SK-N-SH (cell line): Measurements from ENCODE around the gene DNAH14. TPM values are rescaled to one million over a fixed set of nuclear protein-coding genes. Genes with fewer than 3 reads are reported as not detected.

ENCODE experiments used
- CTCF ChIA-PET: fragments of 300-600, 350-600 bp; formaldehyde crosslinking; extraction: SDS; loops from one replicate; lab custom pipeline; 2021; lab: Yijun Ruan, JAX
- POLR2A ChIA-PET: fragments of 350-600 bp; sonication (Branson Sonifier 250); formaldehyde crosslinking; extraction: SDS; loops from one replicate; lab custom pipeline; 2020; ENCODE audit warnings: antibody characterized with exemption, inconsistent platforms; lab: Yijun Ruan, JAX
- DNase-seq: peaks from one replicate; pipeline ENCODE4 v3.0.0; 2012
- H2AFZ ChIP-seq: fragments of 200-600 bp; sonication (generic); 2 replicates; pipeline ENCODE4 v1.8.1; 2016; ENCODE audit warnings: antibody characterized with exemption, mild to moderate bottlenecking, low read depth
- H3F3A ChIP-seq: fragments of 200-600 bp; sonication (generic); replicated peaks from 2 replicates; pipeline ENCODE3; 2016; ENCODE audit warnings: antibody characterized with exemption, mild to moderate bottlenecking; ENCODE audit not compliant: insufficient read depth
- H3K27ac ChIP-seq, 2 experiments: fragments of 200-500 bp in 1 of 2; fragments of 200-600 bp in 1 of 2; sonication (Bioruptor generic) in 1 of 2; sonication (generic), shearing (Covaris generic) in 1 of 2; 2 replicates each; pipeline versions ENCODE4 v1.5.1 to v1.6.1; 2014 to 2016; ENCODE audit warnings: low read depth in 2 of 2, inconsistent platforms in 1 of 2, low read length in 1 of 2, mild to moderate bottlenecking in 1 of 2, mixed read lengths in 1 of 2
- H3K27me3 ChIP-seq: fragments of 200-600 bp; sonication (generic), shearing (Covaris generic); 2 replicates; pipeline ENCODE4 v1.6.1; 2016; ENCODE audit warnings: mixed run types; ENCODE audit not compliant: insufficient read depth
- H3K36me3 ChIP-seq, 2 experiments: fragments of 200-500 bp in 1 of 2; fragments of 200-600 bp in 1 of 2; sonication (Bioruptor generic) in 1 of 2; sonication (generic) in 1 of 2; replicated peaks in 1 of 2; 2 replicates each; pipeline versions ENCODE3 to v1.5.1; 2014 to 2016; ENCODE audit warnings: low read length in 1 of 2, mild to moderate bottlenecking in 1 of 2; ENCODE audit not compliant: insufficient read depth in 2 of 2, control insufficient read depth in 1 of 2
- H3K4me1 ChIP-seq, 2 experiments: fragments of 200-500 bp in 1 of 2; fragments of 200-600 bp in 1 of 2; sonication (Bioruptor generic) in 1 of 2; sonication (generic), shearing (Covaris generic) in 1 of 2; 2 replicates each; pipeline versions ENCODE4 v1.5.1 to v1.6.1; 2014 to 2016; ENCODE audit warnings: low read depth in 1 of 2, low read length in 1 of 2, mixed run types in 1 of 2; ENCODE audit not compliant: insufficient read depth in 2 of 2, control insufficient read depth in 1 of 2
- H3K4me2 ChIP-seq: fragments of 200-600 bp; sonication (generic), shearing (Covaris generic); 2 replicates; pipeline ENCODE4 v1.6.1; 2017; ENCODE audit warnings: mixed run types
- H3K4me3 ChIP-seq, 2 experiments: fragments of 200-500 bp in 1 of 2; fragments of 200-600 bp in 1 of 2; sonication (Bioruptor generic) in 1 of 2; sonication (generic), shearing (Covaris generic) in 1 of 2; 2 replicates each; pipeline versions ENCODE4 v1.5.1 to v1.8.1; 2014 to 2016; ENCODE audit warnings: low read depth in 2 of 2, inconsistent platforms in 1 of 2, low read length in 1 of 2, mild to moderate bottlenecking in 1 of 2, mixed read lengths in 1 of 2, moderate library complexity in 1 of 2
- H3K79me2 ChIP-seq: fragments of 200-600 bp; sonication (generic); 2 replicates; pipeline ENCODE4 v1.8.1; 2017; ENCODE audit warnings: mild to moderate bottlenecking; ENCODE audit not compliant: insufficient read depth
- H3K9ac ChIP-seq: fragments of 200-600 bp; sonication (generic); 2 replicates; pipeline ENCODE4 v1.6.1; 2017; ENCODE audit warnings: mixed run types
- H3K9me2 ChIP-seq: fragments of 200-600 bp; sonication (generic); 2 replicates; pipeline ENCODE4 v1.6.1; 2017; ENCODE audit warnings: mixed run types
- H3K9me3 ChIP-seq: fragments of 200-600 bp; sonication (generic); 2 replicates; pipeline ENCODE4 v1.6.1; 2017; ENCODE audit warnings: mixed run types, mild to moderate bottlenecking, moderate library complexity
- H4K20me1 ChIP-seq: fragments of 200-600 bp; sonication (generic); 2 replicates; pipeline ENCODE4 v1.6.1; 2017; ENCODE audit warnings: mild to moderate bottlenecking, mixed run types; ENCODE audit not compliant: insufficient read depth
- CHD2 ChIP-seq: fragments of 150-350 bp; IDR thresholded peaks from 2 replicates; pipeline ENCODE4 v1.6.1; 2018; ENCODE audit warnings: low read length; ENCODE audit not compliant: partially characterized antibody
- CTCF ChIP-seq: fragments of 200-600 bp; sonication (generic); IDR thresholded peaks from 2 replicates; pipeline ENCODE4 v1.6.1; 2017; ENCODE audit warnings: antibody characterized with exemption, mild to moderate bottlenecking, moderate library complexity
- FOXJ3 ChIP-seq: sonication (generic); formaldehyde crosslinking; IDR thresholded peaks from 2 replicates; pipeline ENCODE4 v1.5.1; 2020; ENCODE audit warnings: mild to moderate bottlenecking, missing genetic modification reagents
- GABPA ChIP-seq: IDR thresholded peaks from 2 replicates; pipeline ENCODE4 v1.4.0; 2012; ENCODE audit warnings: low read depth, mild to moderate bottlenecking
- MXI1 ChIP-seq: IDR thresholded peaks from 2 replicates; pipeline ENCODE4 v1.6.1; 2012; ENCODE audit warnings: mild to moderate bottlenecking, low read depth, low read length, improper control_type of control experiment
- PBX3 ChIP-seq: IDR thresholded peaks from 2 replicates; pipeline ENCODE4; 2012
- RFX5 ChIP-seq: IDR thresholded peaks from 2 replicates; pipeline ENCODE4 v1.6.1; 2012; ENCODE audit warnings: mild to moderate bottlenecking, improper control_type of control experiment, low read length
- SIN3A ChIP-seq: IDR thresholded peaks from 2 replicates; pipeline ENCODE4 v1.6.1; 2012; ENCODE audit warnings: low read depth, mild to moderate bottlenecking, low read length, moderate library complexity, borderline replicate concordance
- TAF1 ChIP-seq: IDR thresholded peaks from 2 replicates; pipeline ENCODE4 v1.6.1; 2012; ENCODE audit warnings: low read depth, mild to moderate bottlenecking, low read length, moderate library complexity, borderline replicate concordance
- TEAD4 ChIP-seq: IDR thresholded peaks from 2 replicates; pipeline ENCODE4 v1.4.0; 2012; ENCODE audit warnings: mild to moderate bottlenecking, borderline replicate concordance; ENCODE audit not compliant: insufficient read depth
- USF2 ChIP-seq: fragments of 150-350 bp; IDR thresholded peaks from 2 replicates; pipeline ENCODE4 v1.6.1; 2017; ENCODE audit warnings: antibody characterized with exemption, low read length, low read depth, borderline replicate concordance
- YY1 ChIP-seq: IDR thresholded peaks from 2 replicates; pipeline ENCODE4 v1.4.0; 2012; ENCODE audit warnings: low read depth, mild to moderate bottlenecking
- WGBS: methylation state at CpG from one replicate; pipeline ENCODE4 v1.1.6; 2017; ENCODE audit warnings: low lambda C conversion rate; 5-methylcytosine and 5-hydroxymethylcytosine counted together
- polyA plus RNA-seq, 3 experiments: library from polyadenylated mRNA; depleted of rRNA; stranded (reverse); fragments of >200 nt; gene quantifications; 2 replicates each; pipeline ENCODE4 v1.2.3, GENCODE V29; 2012

The DNAH14 gene
- polyA plus RNA-seq, 1 of the 3 experiments (the other 2 are of a cell fraction): 8.0 TPM

GRCh38 chr1:225260319-225260718 lies 330.8 kb downstream of the DNAH14 start (continued):
- TF ChIP-seq CTCF (no peak), PBX3 (no peak)
- TF ChIP-seq, all 33 proteins: peak for 0

- POLR2A ChIA-PET: no interaction called here
Observed at GRCh38 chr1:225277445-225277844, 348.0 kb downstream of the DNAH14 start.

More at GRCh38 chr1:225277445-225277844, 348.0 kb downstream of the DNAH14 start:
- Histone ChIP-seq H3K9me3 (no peaks in the 10 kb centered on the region; the same call in 1 of the 2 replicates), H3K9me2 (no peaks in the 10 kb centered on the region), H3F3A (no peaks in the 10 kb centered on the region), H4K20me1 (no peaks in the 10 kb centered on the region), H3K27me3 (no peaks in the 10 kb centered on the region), H3K4me2 (no peak overlapping the region), H3K4me1 (no peaks in the 10 kb centered on the region), H3K4me3 (no peak overlapping the region), H3K36me3 (no peaks in the 10 kb centered on the region), H3K79me2 (no peaks in the 10 kb centered on the region), H2AFZ (no peak overlapping the region), H3K9ac (no peak overlapping the region), H3K27ac (no peak overlapping the region)
- DNase-seq: no peak
- TF ChIP-seq SIN3A (no peak), MXI1 (no peak), CTCF (no peak), YY1 (no peak), TEAD4 (no peak), GABPA (no peak), FOXJ3 (CRISPR knock-in tag) (no peak), RFX5 (no peak), CHD2 (no peak), TAF1 (no peak), USF2 (no peak)
- CTCF ChIA-PET: no interaction called here
- WGBS: 66% methylated on average over 3 of the region's 3 CpGs
